ENCODE results near the gene UNC79. TPM values are rescaled to one million over a fixed set of nuclear protein-coding genes. Genes with fewer than 3 reads are reported as not detected.
"Not testable (repeated sequence)": the region's sequence is repeated elsewhere in the genome, so short reads cannot be mapped to it uniquely, and the experiment has no call there.

Gene UNC79
- under 0.01 TPM for total RNA-seq

DNA sequence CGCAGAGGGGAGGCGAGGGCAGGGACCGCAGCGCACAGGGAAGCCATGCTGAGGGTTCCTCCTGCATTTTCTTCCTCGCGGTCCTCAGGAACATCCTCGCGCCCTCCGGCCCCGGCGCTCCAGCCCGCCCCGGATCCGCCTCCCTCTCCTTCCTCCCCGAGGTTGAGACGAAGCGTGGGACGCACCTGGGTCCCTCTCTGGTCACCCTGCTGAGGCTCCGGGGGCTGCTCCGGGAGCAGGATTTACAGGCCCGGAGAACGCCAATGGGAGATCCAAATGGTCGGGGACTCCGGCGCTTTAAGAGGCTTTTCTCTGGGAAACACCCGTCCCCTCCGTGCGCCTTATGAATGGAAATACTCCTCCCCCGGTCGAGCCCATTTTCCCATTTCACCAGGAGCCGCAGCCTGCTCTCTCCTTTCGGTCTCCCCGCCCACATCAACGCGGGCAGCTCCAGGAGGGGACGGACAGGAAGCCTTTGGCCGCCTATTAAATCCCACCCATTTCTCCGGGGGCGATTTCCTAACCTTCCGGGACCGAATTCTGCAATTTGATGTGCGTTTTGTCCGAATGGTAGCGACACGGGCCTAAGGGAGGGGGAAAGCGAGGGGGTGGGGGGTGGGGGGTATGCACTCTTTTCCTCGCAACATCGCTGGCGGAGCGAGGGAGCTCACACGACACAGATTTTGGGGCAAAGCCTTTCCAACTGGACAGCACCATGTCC is at the start of gene UNC79:
Gene UNC79, plus strand, starts transcription at position 625 of the 721 bp plus-strand sequence. Its CDS starts 91 bp downstream, at position 716.
- no peak for DNase-seq (ENCODE audit: low read depth in 2 of 3, low spot score in 2 of 3)

DNA sequence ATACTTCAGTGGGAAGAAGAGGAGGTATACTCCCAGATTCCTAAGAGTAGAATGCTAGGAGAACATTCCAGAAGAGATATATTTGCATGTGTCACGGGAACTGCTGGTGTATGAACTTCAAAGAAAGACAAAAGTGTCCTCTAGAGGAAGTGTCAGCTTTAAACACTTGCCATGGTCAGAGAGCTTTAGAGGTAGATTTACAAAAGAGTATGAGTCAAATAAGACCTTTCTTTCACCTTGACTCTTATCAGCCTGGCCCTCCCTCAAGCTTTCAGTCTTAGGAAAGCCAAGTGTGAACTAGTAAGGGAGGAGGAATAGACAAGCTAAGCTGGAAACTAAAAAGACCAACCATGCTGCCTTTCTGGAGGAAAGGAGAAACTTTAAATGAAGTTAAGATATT is 49.1 kb upstream of the UNC79 start:
- DNase-seq (ENCODE audit: low read depth in 2 of 3, low spot score in 2 of 3): no peak

DNA sequence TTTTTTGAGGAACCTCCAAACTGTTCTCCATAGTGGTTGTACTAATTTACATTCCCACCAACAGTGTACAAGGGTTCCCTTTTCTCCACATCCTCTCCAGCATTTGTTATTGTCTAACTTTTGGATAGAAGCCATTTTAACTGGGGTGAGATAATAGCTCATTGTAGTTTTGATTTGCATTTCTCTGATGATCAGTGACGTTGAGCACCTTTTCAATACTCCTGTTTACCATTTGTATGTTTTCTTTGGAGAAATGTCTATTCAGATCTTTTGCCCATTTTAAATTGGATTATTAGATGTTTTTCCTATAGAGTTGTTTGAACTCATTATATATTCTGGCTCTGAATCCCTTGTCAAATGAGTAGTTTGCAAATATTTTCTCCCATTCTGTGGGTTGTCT is 46.5 kb upstream of the UNC79 start:
- DNase-seq (ENCODE audit: low read depth in 2 of 3, low spot score in 2 of 3): not testable (repeated sequence)

DNA sequence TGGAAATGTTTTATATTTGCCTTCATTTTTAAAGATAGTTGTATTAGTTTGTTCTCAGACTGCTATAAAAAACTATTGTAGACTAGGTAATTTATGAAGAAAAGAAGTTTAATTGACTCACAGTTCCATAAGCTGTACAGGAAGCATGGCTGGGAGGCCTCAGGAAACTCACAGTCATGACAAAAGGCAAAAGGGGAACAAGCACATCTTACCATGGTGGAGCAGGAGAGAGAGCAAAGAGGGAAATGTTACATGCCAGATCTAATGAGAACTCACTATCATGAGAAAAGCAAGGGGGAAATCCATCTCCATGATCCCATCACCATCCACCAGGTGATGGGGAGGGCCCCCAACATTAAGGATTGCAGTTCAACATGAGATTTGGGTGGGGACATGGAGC is 35.5 kb upstream of the UNC79 start:
- DNase-seq (ENCODE audit: low read depth in 2 of 3, low spot score in 2 of 3): peak in 1 of 3 donors; percentile 36

DNA sequence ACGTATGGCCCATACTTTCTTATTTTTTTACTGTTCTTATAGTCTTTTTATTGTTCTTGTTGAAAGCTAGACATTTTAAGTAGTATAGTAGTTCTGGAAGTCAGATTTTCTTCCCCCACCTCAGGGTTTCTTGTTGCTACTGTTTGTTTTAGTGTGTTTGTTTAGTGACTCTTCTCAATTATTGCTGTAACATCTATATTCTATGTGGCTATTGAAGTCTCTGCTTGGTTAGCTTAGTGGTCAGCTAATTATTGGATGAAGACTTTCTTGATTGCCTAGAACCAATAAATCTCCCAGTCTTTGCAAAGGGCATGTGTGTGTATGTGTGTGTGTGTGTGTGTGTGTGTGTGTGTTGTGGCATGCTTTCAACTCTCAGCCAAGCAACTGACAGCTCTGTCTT is 34.3 kb upstream of the UNC79 start:
- no peak for DNase-seq (ENCODE audit: low read depth in 2 of 3, low spot score in 2 of 3)

DNA sequence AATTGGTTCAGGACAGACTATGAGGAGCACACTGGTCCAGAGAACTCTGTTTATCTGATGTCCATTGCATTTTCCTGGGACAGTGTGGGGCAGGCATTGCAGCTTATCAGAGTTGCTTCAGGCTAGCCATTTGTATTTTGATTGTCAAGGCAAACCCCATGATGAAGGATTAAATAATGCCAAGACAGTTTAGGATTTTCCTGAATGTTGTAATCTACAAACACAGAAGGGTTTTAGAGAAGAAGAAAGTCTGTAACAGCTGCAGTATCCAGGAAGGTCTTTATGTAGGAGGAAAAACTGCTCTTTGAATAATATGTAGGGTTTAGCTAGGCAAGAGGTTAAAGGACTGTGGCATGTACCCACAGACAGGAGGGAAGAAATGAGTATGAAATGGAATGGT is 32.2 kb upstream of the UNC79 start:
- DNase-seq (ENCODE audit: low read depth in 2 of 3, low spot score in 2 of 3): no peak

DNA sequence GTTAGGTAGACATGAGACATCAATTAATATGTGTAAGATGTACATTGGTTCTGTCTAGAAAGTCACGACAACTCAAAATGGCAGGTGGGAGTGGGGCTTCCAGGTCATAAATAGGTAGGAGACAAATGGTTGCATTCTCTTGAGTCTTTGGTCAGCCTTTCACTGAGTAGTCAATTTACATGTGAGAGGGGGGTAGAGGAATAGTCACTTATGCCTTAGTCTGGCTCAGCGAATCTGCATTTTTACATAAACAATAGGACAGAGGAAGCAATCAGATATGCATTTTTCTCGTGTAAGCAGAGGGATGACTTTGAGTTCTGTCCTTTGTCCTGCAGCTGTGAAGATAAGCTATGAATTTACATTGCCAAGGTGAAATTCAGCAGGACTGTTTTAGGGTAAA is 27.8 kb upstream of the UNC79 start:
- DNase-seq (ENCODE audit: low read depth in 2 of 3, low spot score in 2 of 3): no peak

DNA sequence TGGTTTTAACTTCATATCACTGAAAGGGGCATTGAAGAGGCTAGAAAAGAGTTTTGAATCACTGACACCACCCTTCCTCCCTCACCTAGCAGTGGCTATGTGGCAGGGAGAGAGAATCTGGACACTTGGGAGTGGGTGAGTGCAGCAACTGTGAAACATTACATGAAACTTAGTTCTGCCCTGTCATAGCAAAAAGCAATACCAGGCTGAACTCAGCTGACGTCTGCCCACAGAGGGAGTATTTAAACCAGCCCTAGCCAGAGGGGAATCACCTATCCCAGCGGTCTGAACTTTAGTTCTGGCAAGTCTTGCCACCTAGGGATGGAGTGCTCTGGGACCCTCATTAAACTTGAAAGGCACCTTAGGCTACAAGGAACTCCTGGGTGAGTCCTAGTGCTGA is 20.7 kb upstream of the UNC79 start:
- no peak for DNase-seq (ENCODE audit: low read depth in 2 of 3, low spot score in 2 of 3)

DNA sequence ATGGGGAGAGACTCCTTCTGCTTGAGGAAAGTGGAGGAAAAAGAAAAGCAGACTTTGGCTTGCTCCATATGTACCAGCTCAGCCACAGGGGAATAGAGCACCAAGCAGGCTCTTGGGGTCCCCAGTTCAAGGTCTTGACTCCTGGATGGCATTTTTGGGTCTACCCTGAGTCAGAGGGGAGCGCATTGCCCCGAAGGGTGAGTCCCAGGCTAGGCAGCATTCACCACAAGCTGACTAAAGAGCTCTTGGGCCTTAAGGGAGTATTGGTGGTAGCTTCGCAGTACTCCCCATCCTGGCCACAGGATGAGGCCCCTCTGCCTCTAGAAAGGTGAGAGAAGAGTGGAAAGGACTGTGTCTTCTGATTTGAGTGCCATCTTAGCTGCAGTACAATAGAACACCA is 19.8 kb upstream of the UNC79 start:
- no peak for DNase-seq (ENCODE audit: low read depth in 2 of 3, low spot score in 2 of 3)

DNA sequence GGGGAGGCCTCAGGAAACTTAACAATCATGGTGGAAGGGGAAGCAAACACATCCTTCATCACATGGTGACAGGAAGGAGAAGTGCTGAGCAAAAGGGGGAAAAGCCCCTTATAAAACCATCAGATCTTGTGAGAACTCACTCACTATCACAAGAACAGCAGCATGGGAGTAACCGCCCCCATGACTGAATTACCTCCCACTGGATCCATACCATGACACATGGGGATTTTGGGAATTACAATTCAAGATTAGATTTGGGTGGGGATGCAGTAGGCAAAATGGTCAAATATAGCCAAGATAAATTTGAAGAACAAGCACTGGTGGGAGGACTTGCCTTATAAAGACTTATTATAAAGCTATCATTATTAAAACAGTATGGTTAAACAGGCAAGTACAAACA is 5.6 kb upstream of the UNC79 start:
- not testable (repeated sequence) for DNase-seq (ENCODE audit: low read depth in 2 of 3, low spot score in 2 of 3)

DNA sequence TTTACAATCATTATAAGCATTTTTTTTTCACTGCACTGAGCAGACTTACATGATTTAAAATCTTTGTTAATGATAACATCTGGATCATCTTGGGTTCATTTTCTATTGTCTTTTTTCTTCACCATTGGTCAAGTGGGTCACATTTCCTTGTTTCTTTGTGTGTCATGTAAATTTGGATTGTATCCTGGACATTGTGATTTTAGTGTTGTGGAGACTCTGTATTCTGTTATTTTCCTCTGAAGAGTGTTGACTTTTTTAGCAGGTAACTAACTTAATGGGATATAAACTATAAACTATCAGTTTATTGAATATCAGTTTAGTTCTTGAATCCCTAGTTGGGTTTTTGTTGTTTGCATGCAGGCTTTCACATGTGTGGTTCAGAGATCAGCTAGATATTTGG is 4.0 kb upstream of the UNC79 start:
- DNase-seq (ENCODE audit: low read depth in 2 of 3, low spot score in 2 of 3): no peak

DNA sequence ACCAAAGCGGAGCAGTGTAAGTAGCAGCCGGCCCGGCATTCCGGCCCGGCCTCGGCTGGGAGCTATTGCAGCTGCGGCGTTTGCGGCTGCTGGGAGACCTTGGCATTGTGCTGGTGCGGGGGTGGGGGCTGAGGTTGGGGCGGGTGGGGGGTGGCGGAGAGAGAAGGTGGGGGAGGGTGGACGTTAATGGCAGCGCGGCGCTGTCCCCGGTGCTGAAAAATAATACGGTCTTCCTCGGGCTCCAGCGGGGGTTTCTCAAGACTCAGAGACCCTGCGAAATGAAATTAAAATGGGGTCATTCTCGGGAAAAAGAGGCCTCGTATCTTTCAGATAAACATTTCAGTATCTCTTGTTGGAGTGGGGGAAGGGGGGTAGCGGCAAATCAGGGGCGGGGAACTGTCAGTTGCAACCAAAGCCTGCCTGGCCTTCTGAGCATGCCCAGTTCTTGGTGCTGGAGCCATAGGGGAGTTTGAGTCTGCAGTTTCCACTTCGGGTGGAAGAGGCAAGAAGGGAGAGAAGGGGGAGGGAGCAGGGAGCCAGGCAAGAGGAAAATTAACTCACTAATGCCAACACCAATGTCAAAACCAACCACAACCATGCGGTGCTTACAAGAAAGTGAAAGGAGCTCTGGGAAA is 414 bp downstream of the UNC79 start:
- peak in 2 of 3 donors; percentile 7 to 34 for DNase-seq (ENCODE audit: low read depth in 2 of 3, low spot score in 2 of 3)

DNA sequence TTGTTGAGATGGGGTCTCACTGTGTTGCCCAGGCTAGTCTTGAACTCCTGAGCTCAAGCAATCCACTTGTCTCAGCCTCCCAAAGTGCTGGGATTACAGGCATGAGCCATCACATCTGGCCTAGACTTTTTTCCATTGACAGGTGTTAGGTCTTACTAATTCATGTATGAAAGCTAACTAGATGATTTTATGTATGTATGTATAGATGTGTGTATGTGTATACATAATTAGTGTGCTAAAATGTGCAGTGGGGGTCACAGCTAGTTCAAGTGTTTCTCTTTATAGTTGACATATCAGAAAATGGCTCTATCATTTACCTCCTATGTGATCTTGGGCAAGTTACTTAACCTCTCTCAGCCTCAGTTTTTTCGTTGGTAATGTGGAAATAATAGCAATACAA is 23.5 kb downstream of the UNC79 start:
- DNase-seq (ENCODE audit: low read depth in 2 of 3, low spot score in 2 of 3): no peak

DNA sequence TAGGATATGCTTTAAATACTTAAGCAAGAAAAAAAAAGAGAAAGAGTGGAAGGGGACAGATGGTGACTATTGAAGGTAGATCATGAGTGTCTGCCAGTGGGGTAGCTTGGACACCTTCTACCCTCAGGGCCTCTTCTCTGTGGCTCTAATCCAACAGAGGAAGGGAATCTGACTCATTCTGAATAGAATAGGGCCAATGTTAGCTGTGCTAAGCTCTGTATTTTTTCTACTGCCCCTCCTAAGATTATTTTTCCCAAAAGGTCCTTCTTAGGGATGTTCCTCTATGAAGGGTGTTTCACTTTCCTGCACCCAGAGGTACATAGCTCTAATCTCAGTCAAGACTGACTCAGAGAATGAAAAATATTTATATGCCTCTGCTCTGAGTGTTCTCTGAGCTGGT is 25.6 kb downstream of the UNC79 start:
- DNase-seq (ENCODE audit: low read depth in 2 of 3, low spot score in 2 of 3): no peak

DNA sequence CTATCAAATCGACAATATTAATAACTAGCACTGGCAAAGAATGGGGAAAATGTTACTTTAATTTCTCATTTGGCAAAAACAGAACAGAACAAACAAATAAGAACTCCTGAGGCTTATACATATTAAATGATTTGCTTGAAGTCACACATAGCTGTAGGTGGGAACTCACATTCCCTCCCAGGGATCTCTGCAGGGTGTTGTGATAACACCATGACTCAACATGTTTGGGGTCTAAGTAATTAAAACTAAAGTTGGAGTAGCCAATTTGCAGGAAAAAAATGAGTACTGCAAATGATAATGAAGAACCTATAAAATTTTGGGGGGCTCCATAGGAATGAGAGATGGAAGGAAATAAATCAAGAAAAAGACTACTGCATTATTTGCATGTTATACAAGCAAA is 27.5 kb downstream of the UNC79 start:
- DNase-seq (ENCODE audit: low read depth in 2 of 3, low spot score in 2 of 3): no peak

DNA sequence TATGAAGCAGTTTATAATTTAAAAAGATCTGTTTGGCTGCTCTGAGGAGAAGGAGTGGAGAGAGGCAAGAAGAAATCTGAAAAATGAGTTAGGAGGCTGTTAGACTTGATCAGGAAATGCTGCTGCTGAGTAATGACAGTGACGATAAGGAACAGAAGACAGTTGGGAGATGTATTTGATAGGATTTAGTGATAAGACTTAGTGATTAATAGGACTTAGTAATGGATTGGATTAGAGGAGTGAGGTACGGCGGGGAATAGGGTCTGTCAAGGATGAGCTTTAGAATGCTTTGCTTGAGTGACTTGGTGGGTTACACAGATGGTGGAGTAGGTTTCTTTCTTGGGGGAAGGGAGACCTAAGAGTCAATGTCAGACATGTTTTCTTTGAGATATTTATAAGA is 31.7 kb downstream of the UNC79 start:
- DNase-seq (ENCODE audit: low read depth in 2 of 3, low spot score in 2 of 3): no peak

DNA sequence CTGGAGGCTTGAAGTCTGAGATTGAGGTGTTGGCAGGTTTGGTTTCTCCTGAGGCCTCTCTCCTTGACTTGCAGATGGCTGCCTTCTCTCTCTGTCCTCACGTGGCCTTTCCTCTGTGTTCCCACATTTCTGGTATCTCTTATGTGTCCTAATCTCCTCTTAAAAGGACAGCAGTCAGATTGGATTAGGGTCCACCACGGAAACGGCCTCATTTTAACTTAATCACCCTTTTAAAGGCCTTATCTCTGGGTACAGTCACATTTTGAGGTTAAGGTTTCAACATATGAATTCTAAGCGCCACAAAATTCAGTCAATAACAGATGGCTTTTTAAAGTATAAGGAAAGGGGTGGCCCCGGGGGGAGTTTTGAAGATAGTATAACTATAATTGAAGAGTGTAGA is 33.5 kb downstream of the UNC79 start:
- no peak for DNase-seq (ENCODE audit: low read depth in 2 of 3, low spot score in 2 of 3)

DNA sequence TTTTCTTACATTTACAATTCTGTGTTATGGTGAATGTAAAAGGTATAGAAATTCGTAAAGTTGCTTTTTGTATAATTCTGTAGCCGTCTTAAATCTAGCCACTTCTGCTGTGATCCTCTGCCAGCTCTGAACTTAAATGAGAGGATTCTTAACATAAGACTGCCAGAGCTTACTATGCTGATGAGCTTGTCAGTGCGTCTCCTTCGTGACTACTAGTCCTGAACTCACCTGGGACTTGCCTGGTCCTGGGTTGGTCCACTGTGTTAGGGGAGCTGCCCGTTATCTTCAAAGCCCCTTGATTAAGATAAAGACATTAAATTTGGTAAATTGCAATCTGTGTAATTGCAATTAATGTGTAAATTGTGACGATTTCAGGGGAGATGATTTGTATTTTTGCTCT is 44.7 kb downstream of the UNC79 start:
- DNase-seq (ENCODE audit: low read depth in 2 of 3, low spot score in 2 of 3): no peak

DNA sequence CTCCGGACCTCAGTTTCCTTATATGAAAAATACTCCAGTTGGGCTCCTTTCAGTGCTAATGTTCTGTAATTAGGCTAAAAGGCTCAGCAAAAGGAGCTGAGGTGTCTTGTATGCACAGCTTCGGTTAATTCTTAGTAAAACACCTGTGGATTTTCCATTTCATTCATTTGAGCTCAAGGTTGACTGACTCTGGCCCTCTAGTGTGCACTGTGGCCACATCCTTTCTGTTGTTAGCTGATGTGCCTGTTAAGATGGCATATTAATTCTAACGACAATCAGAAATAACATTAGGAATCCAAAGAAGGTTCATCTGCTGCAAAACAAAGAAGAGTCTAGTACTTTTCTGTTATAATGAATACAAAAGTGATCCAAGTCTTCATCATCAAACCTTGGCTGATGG is 45.6 kb downstream of the UNC79 start:
- no peak for DNase-seq (ENCODE audit: low read depth in 2 of 3, low spot score in 2 of 3)

DNA sequence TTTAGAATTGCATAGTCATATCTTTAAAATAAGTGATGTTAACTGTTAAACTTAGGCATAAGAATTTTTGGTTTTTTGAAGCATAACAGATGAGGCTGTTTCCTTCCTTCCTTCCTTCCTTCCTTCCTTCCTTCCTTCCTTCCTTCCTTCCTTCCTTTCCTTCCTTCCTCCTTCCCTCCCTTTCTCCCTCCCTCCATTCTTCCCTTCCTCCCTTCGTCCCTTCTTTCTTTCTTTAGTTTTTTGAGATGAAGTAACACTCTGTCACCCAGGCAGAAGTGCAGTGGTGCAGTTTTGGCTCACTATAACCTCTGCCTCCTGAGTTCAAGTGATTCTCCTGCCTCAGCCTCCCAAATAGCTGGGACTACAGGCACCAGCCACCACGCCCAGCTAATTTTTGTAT is 48.3 kb downstream of the UNC79 start:
- not testable (repeated sequence) for DNase-seq (ENCODE audit: low read depth in 2 of 3, low spot score in 2 of 3)

DNA sequence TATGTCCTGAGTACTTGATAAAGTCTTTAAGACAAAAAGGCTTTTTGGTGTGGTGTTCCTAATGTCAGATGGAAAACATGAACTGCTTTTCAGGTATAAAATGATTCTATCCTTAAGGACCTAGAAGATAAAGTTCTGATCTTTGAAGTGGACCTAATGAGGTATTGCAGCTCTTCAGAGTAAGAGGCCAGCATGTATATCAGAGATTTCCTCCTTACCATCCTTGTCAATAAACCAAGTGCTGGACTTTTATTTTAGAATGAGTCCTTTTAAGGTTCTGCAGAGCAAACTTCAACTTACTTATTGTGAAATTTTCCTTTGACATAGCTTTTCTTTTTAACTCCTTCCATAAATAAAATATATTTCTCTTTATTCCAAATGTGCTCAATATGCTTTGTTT is 50.1 kb downstream of the UNC79 start:
- DNase-seq (ENCODE audit: low read depth in 2 of 3, low spot score in 2 of 3): no peak

DNA sequence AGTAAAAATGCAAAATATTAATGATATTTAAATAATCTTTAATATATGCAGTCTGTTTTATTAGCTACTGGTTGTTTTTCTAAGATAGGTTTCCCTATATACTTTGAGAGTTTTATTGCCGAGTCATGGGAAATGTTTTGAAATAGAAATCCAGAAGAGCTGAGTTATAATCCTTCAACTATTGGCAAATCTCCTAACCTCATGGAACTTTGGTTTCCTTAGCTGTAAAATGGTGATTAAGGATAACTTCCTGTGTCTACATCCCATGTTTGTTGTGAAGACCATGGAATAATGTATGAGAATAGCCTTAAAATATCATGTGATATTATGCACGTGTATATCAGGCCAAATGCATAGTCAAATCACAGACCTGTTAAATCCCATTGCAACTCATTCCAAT is 51.0 kb downstream of the UNC79 start:
- DNase-seq (ENCODE audit: low read depth in 2 of 3, low spot score in 2 of 3): no peak

DNA sequence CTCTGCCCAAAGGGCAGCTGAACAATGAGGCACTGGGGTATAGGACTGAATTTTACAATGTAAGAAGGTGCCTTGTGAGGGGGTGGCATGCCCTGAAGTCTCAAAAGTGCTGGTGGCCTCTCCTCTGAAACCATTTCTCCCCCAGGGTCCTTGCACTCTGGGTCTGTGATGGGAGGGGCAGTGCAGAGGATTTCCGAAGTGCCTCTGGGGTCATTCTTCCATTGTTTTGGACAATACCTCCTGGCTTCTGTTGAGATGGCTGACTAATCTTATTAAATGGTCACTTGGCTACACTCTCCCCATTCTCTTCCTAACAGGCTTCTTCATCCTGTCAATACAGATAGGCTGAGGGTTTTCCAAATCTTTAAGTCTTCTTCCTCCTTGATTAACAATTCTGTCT is 59.3 kb downstream of the UNC79 start:
- DNase-seq (ENCODE audit: low read depth in 2 of 3, low spot score in 2 of 3): no peak

All from hematopoietic multipotent progenitor cell (in vitro differentiated cells).